ENCODE measurements around the gene CCDC124.
"Not testable (repeated sequence)": the region's sequence is repeated elsewhere in the genome, so short reads cannot be mapped to it uniquely, and the experiment has no call there.

The CCDC124 gene

GRCh38 chr19:17932485-17933338 lies at the start of gene CCDC124:
Gene CCDC124, plus strand, starts transcription at chr19:17933015. Its CDS starts 3,406 bp downstream, at chr19:17936421.
- DNase-seq (ENCODE audit: low read depth in 2 of 2), result peak; percentile 86 to 87

GRCh38 chr19:17883627-17884410 lies 49.0 kb upstream of the CCDC124 start:
- DNase-seq (ENCODE audit: low read depth in 2 of 2), result no peak

GRCh38 chr19:17886515-17886914 lies 46.3 kb upstream of the CCDC124 start:
- DNase-seq (ENCODE audit: low read depth in 2 of 2), result no peak

- DNase-seq (ENCODE audit: low read depth in 2 of 2), result not testable (repeated sequence)
Observed at GRCh38 chr19:17887221-17887620, 45.6 kb upstream of the CCDC124 start.

- no peak for DNase-seq (ENCODE audit: low read depth in 2 of 2)
Observed at GRCh38 chr19:17888260-17888659, 44.6 kb upstream of the CCDC124 start.

- DNase-seq (ENCODE audit: low read depth in 2 of 2), result no peak
Observed at GRCh38 chr19:17889609-17890214, 43.1 kb upstream of the CCDC124 start.

- no peak for DNase-seq (ENCODE audit: low read depth in 2 of 2)
Observed at GRCh38 chr19:17893766-17894165, 39.0 kb upstream of the CCDC124 start.

GRCh38 chr19:17902701-17903100 lies 30.1 kb upstream of the CCDC124 start:
- DNase-seq (ENCODE audit: low read depth in 2 of 2), result no peak

- no peak for DNase-seq (ENCODE audit: low read depth in 2 of 2)
Observed at GRCh38 chr19:17908244-17908643, 24.6 kb upstream of the CCDC124 start.

GRCh38 chr19:17909003-17909732 lies 23.6 kb upstream of the CCDC124 start:
- no peak for DNase-seq (ENCODE audit: low read depth in 2 of 2)

- DNase-seq (ENCODE audit: low read depth in 2 of 2), result no peak
Observed at GRCh38 chr19:17910791-17911360, 21.9 kb upstream of the CCDC124 start.

- no peak for DNase-seq (ENCODE audit: low read depth in 2 of 2)
Observed at GRCh38 chr19:17915940-17916593, 16.7 kb upstream of the CCDC124 start.

- not testable (repeated sequence) for DNase-seq (ENCODE audit: low read depth in 2 of 2)
Observed at GRCh38 chr19:17918151-17918550, 14.7 kb upstream of the CCDC124 start.

- not testable (repeated sequence) for DNase-seq (ENCODE audit: low read depth in 2 of 2)
Observed at GRCh38 chr19:17919122-17919521, 13.7 kb upstream of the CCDC124 start.

- no peak for DNase-seq (ENCODE audit: low read depth in 2 of 2)
Observed at GRCh38 chr19:17920527-17920926, 12.3 kb upstream of the CCDC124 start.

- no peak for DNase-seq (ENCODE audit: low read depth in 2 of 2)
Observed at GRCh38 chr19:17922138-17922537, 10.7 kb upstream of the CCDC124 start.

- DNase-seq (ENCODE audit: low read depth in 2 of 2), result no peak
Observed at GRCh38 chr19:17926044-17926443, 6.8 kb upstream of the CCDC124 start.

GRCh38 chr19:17929056-17929455 lies 3.8 kb upstream of the CCDC124 start:
- DNase-seq (ENCODE audit: low read depth in 2 of 2), result no peak

GRCh38 chr19:17931532-17932191 lies 1.2 kb upstream of the CCDC124 start:
- no peak for DNase-seq (ENCODE audit: low read depth in 2 of 2)

GRCh38 chr19:17933414-17934129 lies 757 bp downstream of the CCDC124 start:
- DNase-seq (ENCODE audit: low read depth in 2 of 2), result no peak
